ENCODE results near the gene TMEM150A. TPM values are rescaled to one million over a fixed set of nuclear protein-coding genes. Genes with fewer than 3 reads are reported as not detected.
A peak's percentile ranks its signal among the peaks of the same experiment; 100 is the strongest.

TMEM150A gene
- total and polyA plus RNA-seq, 2 donors (not counting 3 experiments of a cell fraction or from before 2014, with no cell fraction given): 17.7 to 35.7 TPM

- DNase-seq (ENCODE audit: low read depth, low spot score) (peak; percentile 62), FAIRE-seq (peak; percentile 91)
- Histone ChIP-seq H4K20me1 (replicated peaks; ENCODE audit: control insufficient read depth, extremely low read depth, insufficient read depth, low read length) (no peaks in the 10 kb centered on the region), H3K4me1 (ENCODE audit: control insufficient read depth, extremely low read depth, insufficient read depth, low read length) (peaks cover 16% of the 10 kb centered on the region), H3K9ac (replicated peaks; ENCODE audit: extremely low read depth, insufficient read depth, low read length) (no peak overlapping the region), H3K36me3 (ENCODE audit: control insufficient read depth in 2 of 2, extremely low read depth in 1 of 2, insufficient read depth in 2 of 2, low read length in 2 of 2) (peaks cover 12 to 29% of the 10 kb centered on the region in 2 experiments), H3K4me2 (ENCODE audit: insufficient read depth, low read length) (peak overlapping the region; percentile 18), H3K4me3 (replicated peaks in 1 of 3; ENCODE audit: insufficient read depth in 1 of 3, low read depth in 1 of 3, low read length in 3 of 3) (no peak overlapping the region), H3K9me1 (replicated peaks; ENCODE audit: control insufficient read depth, extremely low read depth, insufficient read depth, low read length) (no peaks in the 10 kb centered on the region), H3K27ac (ENCODE audit: insufficient read depth, low read depth, low read length) (peak overlapping the region; percentile 42), H3K27me3 (ENCODE audit: control insufficient read depth in 2 of 2, insufficient read depth in 2 of 2, low read length in 2 of 2) (no peaks in the 10 kb centered on the region), H3K79me2 (ENCODE audit: control insufficient read depth, insufficient read depth, low read length) (no peaks in the 10 kb centered on the region), H2AFZ (ENCODE audit: low read depth, low read length) (no peak overlapping the region), H3K9me3 (replicated peaks; ENCODE audit: control insufficient read depth, insufficient read depth, low read length) (no peaks in the 10 kb centered on the region)
- CTCF ChIA-PET: interaction anchor here (0.6 to 4.2 kb wide), 36 partner anchors 9 to 456 kb away, joined by 3 to 138 read pairs (median 4); partner anchors contain the start of genes GNLY, POLR1A and PTCD3
- BruUV-seq (replicated peaks): no TSS peak
- intact Hi-C loops (cut with micrococcal nuclease): loop anchor here (2.0 to 10.0 kb wide), 3 partner anchors 29 to 475 kb away; no protein-coding TSS in a partner anchor
- POLR2A ChIA-PET: no interaction called here
- peak; percentile 73 for TF ChIP-seq FOS (IDR thresholded peaks at IDR 0.05; ENCODE audit: borderline replicate concordance, insufficient read depth, low read length)
- peak; percentile 54 for TF ChIP-seq GATA2 (IDR thresholded peaks at IDR 0.05; ENCODE audit: insufficient read depth, insufficient read length, low read depth, low read length)
- no peak for TF ChIP-seq POLR2AphosphoS5 (IDR thresholded peaks at IDR 0.05; ENCODE audit: insufficient read depth, low read depth, low read length)
- TF ChIP-seq CTCF (IDR thresholded peaks at IDR 0.05; ENCODE audit: extremely low read depth in 1 of 2, insufficient read depth in 1 of 2, low read depth in 1 of 2, low read length in 2 of 2): no peak
- dilution Hi-C loops (cut with MboI; ENCODE audit: extremely low pct_ligation_motif_present, low sequenced_read_pairs): no loop called here
Measured at GRCh38 chr2:85649201-85650190, 47.0 kb upstream of the TMEM150A start.

Measured in endothelial cell of umbilical vein (primary cell).